Fibroblast of skin of left quadriceps (primary cell): ENCODE data around the gene ADGRV1.

Source experiments
- DNase-seq, 2 experiments: peaks; one replicate each; pipeline ENCODE4 v3.0.0-alpha.2; 2013; ENCODE audit warnings: low read depth in 2 of 2

ADGRV1 gene

DNA sequence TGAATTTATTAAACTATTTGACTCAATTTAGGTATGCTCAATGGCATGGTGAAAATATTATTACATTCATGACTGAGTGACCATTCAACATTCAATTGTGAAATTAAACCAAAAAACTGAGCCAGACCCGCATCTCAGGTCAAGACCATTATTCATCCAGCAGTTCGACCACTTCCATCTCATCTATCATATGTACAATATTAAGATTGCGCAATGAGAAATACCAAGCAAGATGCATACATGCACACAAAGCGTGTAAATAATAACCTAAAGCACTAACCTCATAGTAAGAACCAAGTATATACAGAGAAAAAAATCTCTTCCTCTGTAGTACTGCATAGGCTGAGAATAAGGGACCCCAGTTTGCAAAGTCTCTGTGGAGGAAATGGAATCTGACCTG lies 310.2 kb downstream of the ADGRV1 start:
- DNase-seq: no peak

DNA sequence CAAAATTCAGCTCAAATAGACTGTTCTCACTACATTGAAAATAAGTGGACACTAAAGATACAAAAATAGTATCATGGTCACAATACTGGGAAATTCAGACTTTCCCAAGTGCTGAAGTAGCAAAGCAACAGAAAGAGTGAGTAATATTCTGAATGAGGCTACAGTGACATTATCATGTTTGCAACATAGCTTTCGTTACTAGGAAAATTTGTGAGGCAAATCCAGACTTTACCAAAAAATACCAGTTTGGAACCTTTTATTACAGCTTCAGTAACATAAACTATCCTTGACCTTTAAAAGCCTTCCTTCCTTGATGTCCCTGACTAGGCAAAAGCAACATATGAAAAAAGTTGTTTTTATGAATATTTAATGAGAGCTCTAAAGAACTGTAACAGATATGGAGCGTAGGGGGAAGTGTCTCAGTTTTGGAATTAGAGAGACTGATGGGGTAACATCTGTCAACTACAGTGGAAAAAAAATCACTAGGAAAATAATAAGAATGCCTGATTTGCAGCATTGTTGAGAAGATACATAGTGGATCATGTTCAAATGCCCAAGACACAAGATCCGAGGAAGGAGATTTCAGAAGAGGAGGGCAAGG lies 312.9 kb downstream of the ADGRV1 start:
- DNase-seq: no peak

DNA sequence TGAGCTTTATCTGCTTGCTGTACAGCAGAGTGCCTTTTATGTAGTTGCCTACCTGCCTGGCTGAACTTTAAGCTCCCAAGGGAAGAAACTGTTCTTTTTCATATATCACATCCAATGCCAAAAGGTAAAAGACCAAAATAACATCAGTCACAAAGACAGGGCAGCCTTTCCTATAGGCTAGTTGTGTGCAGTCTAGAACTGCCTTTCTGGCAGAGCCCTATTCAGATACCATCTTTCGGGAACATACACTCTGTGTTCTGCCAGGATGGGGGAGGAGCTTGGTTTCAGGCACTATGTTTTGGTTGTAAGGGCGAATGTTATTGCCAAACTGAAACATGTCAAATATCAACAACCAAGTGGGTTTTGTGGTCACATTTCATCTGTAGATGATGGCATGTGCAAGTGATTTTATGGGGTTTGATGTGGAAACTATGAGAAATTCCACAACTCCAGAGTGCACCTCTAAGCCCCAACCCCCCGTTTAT lies 314.5 kb downstream of the ADGRV1 start:
- no peak for DNase-seq

DNA sequence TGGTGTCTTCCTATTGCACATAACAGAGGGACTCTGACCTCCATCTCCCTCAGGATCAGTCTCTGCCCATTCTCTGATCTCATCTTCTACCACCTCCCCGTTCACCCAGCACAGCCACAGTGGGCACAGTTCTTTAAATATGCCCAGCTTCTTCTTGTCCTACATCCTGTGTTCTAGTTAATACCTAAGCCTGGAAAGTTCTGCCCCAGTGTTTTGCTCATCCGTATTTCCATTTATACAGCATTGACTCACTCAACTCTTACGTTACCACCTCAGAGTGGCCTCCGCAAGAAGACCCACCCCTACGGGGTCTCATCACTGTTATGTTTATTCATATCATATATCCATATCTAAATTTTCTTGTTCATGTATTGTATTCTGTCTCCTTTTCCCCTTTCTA lies 315.5 kb downstream of the ADGRV1 start:
- no peak for DNase-seq

DNA sequence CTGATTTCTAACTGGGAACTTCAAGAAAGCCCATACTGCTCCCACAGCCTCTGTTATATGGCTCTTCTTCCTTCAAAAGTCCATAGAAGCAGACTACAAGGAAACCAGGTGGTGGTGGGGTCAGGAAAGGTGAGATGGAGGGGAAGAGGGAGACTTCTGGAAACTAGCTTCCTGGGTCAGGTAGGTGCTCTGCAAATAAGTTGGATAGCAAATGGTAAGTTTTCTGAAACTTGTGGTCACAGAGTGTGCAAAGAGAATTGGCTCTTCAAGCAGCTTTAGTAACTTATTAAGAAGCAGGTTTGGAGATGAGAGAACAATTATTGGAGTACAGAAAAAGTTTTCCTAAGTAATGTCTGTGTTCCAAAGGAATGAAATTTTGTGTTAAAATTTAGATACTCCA lies 316.9 kb downstream of the ADGRV1 start:
- DNase-seq: no peak

DNA sequence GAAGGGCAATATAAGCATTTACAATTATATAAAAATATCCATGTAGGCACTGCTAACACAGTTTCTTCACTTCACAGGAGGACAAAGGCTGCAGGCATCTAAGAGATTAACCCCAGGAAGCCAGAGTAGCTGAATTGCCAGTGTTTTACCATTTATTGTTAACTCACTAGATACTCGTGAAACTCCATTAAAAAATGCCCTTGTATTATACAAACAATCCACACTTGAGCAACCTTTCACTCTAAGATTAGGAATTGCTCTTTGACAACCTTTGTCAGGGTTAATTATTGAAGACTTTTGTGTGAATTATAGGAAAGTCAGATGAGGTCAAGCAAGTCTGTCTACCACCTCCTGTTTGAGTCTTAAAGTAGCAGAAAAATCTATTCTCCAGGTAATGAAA lies 317.8 kb downstream of the ADGRV1 start:
- no peak for DNase-seq

DNA sequence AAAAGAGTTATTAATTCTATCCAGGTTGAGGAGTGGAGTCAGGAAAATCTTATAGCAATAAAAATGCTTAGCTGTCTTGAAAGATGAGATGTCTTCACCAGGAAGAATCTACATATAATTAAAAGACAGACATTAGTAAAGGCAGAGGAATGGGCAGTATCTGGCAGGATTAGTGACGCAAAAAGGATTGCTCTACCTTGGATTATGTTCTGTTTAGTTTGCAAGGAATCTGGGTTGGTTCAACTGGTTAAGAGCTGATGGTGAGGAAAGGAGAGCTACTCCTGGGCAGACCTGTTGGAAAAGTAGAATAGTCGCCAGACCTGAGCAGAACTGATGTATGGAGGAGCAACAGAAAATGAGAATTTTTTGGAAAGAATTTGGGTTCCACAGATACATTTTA lies 318.5 kb downstream of the ADGRV1 start:
- DNase-seq: no peak

DNA sequence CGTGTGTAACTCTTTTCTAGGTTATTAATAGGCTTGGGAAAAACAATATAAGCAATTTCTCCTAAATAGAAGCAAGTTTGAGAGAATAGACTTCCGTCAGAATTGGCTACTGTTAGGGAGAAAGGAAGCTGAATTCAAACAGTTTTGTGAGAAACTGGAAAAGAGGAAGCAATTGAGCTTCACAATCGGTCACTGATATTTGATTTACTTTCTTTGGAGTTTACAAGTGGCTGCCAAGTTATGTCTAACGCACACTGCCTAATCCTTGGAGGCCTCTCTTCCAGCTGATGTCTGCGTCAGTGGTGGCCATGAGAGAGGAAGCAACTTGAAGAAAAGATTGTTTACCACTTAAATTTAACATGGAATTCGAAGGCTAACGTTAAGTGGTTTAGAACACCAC lies 319.5 kb downstream of the ADGRV1 start:
- DNase-seq: no peak

DNA sequence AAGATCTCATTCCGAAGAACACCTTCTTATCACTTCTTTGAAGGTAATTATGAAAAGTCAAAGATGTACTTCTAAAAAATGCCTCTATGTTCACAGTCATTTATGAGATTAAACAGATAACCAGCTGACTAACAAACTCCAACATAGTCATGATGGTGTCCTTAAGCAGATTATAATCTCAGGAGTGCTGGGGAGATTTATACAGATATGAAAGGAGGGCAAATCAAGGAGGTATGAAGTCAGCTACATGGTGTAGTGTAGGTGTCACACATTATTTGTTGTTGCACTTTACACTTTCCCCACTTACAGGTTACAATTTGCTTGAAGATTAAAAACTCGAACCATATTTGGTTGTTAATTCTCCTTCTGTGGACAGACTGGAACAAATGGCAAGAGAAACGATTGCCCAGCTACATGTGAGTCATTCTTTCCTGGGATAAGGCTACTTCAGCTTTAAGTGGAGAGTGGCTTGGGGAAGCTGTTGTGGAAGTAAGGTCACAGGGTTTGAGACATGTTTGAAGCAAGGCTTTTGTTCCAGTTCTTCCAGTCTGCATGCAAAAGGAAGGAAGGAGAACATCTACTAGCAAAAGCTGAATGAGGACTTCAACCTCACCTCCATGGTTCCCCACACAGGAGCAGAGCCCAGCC lies 320.1 kb downstream of the ADGRV1 start:
- no peak for DNase-seq

DNA sequence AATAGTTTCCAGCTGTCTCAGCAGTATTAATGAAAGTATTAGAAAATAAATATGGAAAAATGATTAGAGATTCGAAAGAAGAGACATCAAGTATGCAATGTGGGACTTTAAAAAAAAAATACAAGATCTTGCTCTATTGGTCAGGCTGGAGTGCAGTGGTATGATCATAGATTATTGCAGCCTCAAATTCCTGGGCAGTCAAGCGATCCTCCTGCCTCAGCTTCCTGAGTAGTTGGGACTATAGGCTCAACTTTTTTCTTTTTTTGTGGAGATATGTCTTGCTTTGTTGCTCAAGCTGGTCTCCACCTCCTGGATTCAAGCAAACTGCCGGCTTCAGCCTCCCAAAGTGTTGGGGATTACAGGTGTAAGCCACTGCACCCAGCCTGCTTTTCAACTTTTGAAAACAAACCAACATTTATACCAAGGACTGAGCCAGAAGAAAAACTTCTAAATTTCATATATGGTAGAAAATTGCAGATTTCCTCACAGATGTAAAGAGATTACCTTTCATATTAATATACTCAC lies 323.1 kb downstream of the ADGRV1 start:
- DNase-seq: no peak

DNA sequence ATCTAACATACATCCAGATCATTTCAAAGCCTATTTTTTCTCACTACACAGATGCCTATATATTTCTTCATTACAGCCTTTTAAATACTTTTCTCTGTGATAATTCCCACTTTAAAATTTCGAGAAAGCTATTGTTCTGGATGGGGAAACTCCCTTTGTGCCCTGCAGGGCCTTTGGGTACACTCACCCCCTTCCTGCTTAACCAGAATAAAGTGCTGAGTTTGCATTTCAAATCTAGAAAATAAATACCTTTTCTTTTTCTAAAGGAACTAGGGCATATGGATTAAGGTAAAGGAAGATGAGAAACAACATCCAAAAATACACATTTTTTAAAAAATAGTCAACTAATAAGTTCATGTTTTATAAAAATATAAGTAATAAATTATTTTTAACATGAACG lies 323.9 kb downstream of the ADGRV1 start:
- no peak for DNase-seq

DNA sequence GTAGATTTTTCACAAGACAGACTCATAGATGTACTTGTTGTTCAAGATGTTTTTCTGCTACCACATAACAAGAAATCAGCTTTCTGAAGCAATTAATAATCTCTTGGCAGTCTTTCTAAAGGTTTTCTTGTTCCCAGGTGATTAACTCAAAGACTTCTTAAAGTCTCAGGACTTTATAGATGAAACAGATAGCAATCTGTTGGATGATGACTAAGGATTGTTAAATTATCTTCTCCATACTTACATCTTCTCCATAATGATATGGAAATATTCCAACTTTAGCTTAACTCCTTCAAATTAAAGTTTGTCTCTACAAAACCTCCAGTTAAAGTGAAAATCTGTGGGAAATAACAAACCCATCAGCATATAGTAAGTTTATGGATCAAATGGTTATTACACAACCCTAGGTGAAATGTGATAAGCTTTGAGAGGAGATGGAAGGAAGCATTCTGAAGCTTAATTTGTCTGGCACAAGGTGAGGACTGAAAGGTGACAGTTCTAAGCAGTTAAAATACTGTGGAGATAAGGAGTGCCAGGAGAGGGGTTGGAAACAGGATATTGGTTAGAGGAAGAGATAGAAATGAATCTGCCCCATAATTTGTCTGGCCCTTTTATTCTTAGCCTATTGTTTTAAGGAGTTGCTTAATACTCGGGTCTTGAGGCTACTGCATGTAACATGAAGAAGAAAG lies 326.7 kb downstream of the ADGRV1 start:
- DNase-seq: no peak

DNA sequence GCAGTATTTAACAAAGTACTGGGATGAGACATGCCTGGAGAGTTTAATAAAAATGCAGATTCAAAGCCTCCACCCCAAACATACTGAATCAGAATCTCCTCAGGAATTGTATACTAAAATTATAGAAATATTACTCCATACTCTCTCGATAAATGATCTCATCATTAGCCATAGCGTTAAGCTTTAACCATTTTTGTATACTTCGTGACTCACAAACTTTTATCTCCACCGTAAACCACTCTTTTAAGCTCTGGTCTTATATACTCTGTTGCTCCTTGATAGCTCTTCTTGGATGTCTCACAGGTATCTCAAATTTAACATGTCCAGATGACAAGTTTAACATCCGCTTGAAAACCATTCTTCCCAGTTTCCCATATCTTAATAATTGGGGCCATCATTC lies 327.8 kb downstream of the ADGRV1 start:
- DNase-seq: no peak

DNA sequence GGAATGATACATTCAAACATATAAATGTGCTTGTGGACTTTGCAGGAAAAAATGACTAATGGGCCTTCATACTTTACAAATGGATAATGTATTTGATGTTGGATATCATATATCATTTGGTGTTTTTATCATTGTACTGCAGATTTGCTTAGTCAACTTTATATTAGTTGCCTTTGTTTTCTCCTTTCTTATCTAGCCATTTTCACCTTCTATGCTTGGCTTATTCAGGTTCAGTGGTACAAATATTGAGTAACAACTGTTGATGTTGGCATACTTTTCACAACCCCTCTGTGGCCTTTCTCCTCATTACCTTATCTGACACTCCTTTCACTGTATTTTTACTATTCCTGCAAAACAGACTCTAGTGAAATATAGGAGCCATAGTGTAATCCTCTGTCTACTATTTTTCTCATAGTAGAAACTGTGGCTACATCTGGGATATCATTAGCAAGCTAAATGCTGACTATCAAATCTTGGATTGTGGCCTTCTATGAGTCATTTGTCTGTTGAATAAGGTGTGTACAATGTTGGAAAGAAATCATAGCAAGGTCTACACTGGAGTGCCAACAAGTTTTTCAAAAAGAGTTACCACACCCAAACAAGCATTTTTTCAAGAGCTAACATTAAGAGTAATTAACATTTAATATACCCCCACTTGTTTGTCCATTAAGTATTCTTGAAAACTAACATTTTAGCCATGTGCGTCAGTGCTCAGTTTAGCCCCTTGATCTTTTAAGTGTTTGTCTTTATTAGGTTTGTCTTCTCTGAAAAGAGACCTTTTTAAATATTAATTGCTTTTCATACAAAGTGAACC lies 330.1 kb downstream of the ADGRV1 start:
- no peak for DNase-seq

DNA sequence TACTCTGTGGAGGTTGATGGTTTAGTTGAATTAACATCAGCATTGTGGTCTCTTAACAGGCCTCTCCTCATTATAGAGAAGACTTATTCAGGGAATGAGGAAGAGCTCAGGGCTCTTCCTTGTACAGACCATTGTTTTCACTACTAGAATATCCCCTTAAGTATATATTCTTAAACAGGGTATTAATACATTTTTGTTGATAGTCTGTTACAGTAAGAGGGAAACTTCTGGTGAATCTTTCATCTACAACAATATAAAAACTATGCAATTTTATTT lies 330.7 kb downstream of the ADGRV1 start:
- DNase-seq: no peak

DNA sequence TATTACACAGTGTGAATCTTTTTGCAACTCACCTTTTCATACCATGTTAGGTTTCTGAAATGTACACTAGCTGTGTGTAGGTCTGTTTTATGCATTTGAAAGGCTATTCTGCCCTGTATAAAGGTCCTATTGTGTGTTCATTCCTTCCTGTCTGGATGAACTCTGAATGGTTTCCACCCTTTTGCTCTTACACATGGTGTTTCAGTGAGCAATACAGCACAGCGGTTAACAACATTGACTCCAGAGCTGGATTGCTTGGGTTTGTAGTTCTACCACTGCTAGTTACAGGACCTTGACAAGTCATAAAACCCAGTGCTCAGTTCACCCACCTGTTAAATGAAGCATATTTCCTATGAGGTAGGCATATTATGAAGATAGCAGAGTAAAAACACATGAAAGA lies 331.6 kb downstream of the ADGRV1 start:
- DNase-seq: no peak

DNA sequence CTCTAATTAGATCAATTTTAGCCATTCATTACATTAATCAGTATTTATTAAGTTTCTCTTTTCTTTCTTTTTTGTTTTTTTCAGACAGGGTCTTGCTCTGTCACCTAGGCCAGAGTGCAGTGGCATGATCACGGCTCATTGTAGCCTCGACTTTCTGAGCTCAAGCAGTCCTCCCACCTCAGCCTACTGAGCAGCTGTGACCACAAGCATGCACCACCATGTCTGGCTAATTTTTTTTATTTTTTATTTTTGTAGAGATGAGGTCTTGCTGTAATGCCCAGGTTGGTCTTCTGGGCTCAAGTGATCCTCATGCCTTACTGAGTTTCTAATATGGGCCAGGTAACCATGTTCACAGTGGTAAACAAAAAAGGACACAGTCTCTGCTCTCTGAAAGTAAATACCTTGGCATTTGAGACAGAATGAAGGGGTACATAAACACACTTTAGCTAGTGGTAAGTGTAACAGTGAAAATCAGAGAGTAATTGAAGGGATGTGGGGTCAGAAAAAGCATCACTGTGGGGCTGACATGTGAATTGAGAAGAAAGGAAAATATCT lies 336.3 kb downstream of the ADGRV1 start:
- no peak for DNase-seq

DNA sequence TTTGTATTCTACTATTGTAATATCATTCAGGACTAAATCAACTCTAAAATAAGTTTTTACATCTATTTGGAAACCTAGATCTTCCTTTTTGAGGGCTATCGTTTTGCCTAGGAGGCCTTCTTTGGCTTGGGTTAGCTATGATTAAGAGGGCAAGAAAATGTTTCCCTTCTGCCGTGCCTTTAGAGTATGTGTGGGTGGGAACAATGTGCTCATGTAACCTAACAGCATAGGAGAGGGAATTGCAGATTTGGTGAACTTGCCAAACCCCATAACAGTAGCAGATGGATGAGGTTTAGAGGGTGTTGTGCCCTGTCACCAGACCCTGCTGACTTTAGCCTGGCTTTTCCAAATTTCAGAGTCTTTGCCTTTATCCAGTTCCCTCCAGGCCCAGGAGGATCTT lies 339.0 kb downstream of the ADGRV1 start:
- DNase-seq: no peak

DNA sequence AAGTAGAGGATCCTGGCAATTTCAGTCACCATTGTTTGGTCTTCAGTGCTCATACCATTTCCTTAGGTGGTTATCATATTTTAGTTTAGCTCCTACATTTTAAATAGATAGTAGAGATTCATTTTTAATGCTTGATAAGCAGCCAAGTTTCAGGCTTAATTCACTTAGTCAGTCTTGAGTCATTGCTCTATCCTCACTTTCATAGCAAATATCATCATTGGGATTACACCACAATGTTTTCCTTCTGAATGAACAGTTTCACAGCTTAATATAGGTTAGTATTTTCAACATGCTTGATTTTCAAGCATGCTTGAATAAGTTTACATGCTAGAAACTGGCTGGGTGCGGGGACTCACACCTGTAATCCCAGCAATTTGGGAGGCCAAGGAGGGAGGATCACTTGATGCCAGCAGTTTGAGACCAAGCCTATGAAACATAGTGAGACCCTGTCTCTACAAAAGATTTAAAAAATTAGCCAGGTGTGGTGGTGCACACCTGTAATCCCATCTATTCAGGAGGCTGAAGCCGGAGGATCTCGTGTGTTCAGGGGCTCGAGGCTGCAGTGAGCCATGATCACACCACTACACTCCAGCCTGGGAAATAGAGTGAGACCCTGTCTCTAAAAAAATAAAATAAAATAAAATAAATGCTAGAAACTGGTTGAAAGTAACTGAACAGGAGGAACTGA lies 339.9 kb downstream of the ADGRV1 start:
- peak; percentile 14 to 16 for DNase-seq

DNA sequence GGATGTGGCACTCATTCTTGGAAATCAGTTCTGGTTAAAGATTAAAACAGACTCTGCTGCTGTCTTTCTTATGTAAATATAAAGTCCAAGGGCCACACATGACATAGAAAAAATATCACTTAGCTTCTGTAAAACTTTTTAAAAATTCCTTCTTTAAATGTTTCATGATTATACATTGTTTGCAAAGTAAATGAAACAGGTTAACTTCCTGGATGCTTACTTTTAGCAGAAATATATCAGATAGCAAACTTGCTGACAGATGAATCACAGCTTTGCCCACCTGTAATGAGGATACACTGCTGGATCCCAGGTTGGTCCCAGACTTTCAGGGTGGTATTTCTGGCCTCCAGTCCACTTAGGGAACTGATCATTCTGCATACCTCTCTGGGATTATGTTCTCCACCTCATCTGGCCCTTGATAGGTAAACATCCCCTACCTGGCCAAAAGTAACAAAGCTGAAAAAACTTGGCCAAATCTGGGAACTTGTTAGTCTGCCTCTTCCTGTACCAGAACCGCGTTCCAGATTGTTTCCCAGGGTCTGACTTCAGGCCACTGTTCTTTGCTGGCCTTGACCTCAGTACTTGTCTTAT lies 340.5 kb downstream of the ADGRV1 start:
- DNase-seq: no peak

DNA sequence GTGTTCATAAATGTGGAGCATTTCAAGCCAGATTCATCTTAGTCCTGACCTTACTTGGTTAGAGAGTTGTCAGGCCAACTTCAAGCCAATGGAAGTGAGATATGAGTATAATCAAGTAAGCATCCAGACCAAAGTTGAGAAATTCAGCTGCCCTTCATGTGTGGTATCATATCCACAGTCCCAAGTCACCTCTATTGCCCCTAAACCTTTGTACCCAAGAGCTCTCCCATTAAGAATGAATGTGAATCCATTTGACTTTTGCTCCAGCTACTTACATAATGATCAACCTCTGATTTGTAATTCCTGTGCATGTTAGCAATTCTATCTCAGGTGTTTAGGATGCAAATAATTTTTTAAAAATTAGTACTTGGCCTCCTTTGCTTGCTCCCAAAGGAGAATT lies 342.7 kb downstream of the ADGRV1 start:
- no peak for DNase-seq
